Fibroblast of the conjunctiva (primary cell): ENCODE measurements around the gene TAS2R46.
"Not testable (repeated sequence)": the region's sequence is repeated elsewhere in the genome, so short reads cannot be mapped to it uniquely, and the experiment has no call there.

Source experiments
- DNase-seq: peaks from one replicate; pipeline ENCODE4 v3.0.0-alpha.2; 2010; ENCODE audit warnings: low read depth

TAS2R46 gene

DNA sequence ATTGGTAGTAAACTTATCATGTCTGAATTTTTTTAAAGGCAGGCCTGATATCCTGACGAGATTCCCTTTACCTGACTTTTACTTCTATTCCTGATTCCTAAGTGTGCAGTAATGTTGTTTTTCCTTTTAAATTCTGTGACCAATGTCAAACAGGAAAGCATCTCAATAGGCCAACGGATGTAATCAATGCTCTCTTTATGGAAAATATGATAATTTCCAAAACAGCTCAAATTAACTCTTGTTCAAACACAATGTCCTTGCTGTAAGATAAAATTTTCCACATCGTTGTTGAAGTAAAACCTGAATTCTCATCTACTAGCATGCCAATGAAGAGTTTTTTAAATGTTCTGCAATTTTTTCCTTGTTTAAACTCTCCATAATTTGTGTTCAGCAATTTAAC lies 22.9 kb downstream of the TAS2R46 start:
- no peak for DNase-seq

DNA sequence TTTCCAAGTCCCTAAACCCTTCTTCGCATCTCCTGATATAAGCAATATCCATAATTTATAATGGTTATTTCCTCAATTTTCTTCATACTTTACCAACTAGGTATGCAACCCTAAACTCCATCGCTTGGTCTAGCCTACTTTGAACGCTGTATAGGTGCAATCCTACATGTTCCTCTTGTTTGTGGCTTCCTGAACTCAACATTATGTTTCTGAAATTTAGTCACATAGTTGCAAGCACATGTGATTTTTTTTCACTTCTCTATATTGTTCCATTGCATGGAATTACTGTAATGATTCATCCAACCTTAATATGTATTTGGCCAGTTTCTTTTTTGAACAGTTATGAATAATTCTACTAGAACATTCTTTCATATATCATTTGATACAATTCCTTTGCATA lies 28.1 kb downstream of the TAS2R46 start:
- DNase-seq: not testable (repeated sequence)

GRCh38 chr12:11031307-11031706 lies 30.8 kb downstream of the TAS2R46 start, which contains the start of gene TAS2R31:
Gene TAS2R31 (minus strand): TSS chr12:11031407. CDS start chr12:11031335, 72 bp downstream.
- no peak for DNase-seq

GRCh38 chr12:11026118-11026517 lies 36.0 kb downstream of the TAS2R46 start:
- no peak for DNase-seq

- DNase-seq: no peak
Measured at GRCh38 chr12:11023387-11023786, 38.7 kb downstream of the TAS2R46 start.

DNA sequence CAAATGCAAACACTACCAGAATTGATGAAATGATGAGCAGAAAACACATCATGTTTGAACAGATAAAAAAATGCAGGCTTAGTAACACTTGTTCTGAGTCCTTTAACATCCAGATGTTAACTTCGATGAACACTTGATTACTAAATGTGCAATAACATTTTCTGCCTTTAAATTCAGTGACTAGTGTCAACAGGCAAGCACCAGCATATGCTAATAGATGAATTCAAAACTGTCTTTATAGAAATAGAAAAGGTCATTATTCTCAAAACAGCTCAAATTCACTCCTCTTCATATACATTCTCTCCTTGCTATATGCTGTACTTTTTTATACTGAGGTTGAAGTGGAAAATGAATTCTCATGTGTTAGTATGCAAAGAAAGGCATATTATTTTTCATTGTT lies 39.6 kb downstream of the TAS2R46 start, which contains the start of gene TAS2R19:
TAS2R19 (minus strand) TSS at position 101 of the 400 bp plus-strand sequence; CDS start at position 52, 49 bp downstream.
- DNase-seq: no peak

GRCh38 chr12:11016937-11017336 lies 45.2 kb downstream of the TAS2R46 start:
- DNase-seq: no peak

DNA sequence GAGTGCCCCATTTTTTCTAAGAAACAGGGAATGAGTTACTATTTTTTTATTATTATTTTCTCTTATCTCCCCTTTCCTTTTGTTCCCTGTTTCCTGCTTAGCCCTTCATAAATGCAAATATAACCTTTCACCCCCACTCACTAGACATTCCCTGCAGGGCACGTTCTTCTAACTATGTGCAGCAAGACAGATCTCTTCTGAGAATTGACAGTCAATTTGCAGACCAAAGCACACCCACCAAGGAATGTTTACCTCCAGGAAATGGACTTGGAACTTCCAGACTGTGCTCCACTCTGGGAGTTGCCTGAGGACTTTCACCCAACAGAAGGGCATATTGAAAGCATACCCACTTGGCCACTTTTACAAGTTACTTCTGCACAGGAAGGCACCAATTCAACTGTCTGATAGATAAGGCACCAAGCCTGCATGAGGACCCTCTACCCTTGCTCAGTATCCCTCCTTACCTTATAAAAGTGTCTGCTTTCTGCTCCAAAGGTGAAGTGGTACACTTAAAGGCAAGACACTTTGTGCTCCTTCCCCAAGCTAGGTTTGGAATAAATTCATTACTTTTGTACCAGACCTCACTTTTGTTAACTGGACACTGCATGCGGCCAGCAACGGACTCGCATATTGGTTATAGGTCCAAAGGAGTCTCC lies 46.2 kb downstream of the TAS2R46 start:
- no peak for DNase-seq

DNA sequence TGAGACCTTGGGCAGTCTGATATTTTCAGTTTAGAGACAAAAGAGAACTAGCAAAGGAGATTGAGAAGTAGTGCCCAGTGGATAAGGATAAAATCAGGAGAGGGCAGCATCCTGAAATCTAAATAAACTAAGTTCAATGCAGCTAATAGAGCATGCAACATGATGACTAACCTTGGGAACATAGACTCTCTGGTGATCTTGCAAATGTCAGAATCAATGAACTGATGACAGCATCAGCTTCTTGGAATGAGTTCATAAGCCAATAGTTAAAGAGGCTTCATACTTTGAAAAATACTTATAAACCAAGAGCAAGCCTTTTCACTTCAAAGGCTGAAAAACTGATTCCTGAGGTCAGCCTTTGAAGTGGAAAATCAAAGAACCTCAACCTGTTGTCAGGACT lies 47.9 kb downstream of the TAS2R46 start:
- no peak for DNase-seq
